Measurements from ENCODE around the gene COTL1. TPM values are rescaled to one million over a fixed set of nuclear protein-coding genes. Genes with fewer than 3 reads are reported as not detected.
A peak's percentile ranks its signal among the peaks of the same experiment; 100 is the strongest.

Gene COTL1
- total and polyA plus RNA-seq, 2 of the 13 experiments (the other 11 are each of a cell fraction or from before 2014, with no cell fraction given): 8.7 to 16.9 TPM

DNA sequence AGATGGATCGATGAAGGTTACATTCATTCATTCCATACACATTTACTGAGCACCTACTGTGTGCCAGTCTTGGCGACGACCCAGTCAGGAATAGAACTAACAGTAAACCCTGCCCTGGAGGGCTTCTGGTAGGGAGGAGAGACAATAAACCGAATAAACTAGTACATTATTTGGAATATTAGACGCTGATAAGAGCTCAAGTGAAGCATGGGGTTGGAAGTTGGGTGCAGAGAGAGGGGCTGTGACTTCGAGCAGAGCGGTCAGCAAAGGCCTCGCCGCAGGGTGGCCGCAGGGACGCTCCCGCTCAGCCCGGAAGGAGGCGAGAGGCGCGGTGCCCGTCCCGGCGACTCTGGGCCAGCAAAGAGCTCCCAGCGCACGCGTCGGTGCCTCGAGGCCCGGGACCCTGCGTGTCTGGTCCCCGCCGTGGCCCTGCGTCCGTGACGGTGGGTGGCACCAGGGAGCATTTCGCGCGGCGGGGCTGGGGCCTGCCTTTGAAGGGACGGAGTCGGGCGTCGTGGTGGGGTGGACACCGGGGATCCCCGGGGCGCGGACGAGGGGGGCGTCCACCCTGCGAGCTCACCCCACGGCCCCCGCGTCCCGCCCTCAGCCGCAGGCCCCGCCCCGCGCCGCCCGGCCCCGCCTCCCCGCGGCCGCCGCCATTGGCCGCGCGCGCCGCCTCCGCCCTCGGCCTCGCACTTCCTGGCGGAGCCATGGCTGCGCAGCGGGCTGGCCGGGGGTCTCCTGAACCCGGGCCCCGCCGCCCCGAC, 30.1 kb upstream of the COTL1 start, which contains the start of gene KLHL36 (continued):
- TF ChIP-seq, protein P1, sequence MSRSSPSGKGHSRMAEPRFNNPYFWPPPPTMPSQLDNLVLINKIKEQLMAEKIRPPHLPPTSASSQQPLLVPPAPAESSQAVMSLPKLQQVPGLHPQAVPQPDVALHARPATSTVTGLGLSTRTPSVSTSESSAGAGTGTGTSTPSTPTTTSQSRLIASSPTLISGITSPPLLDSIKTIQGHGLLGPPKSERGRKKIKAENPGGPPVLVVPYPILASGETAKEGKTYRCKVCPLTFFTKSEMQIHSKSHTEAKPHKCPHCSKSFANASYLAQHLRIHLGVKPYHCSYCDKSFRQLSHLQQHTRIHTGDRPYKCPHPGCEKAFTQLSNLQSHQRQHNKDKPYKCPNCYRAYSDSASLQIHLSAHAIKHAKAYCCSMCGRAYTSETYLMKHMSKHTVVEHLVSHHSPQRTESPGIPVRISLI (CRISPR knock-in tag; IDR thresholded peaks at IDR 0.05; ENCODE audit: borderline replicate concordance): peak; percentile 43; the same call in 1 of the 2 replicates
- TF ChIP-seq CC2D1A (CRISPR knock-in tag; IDR thresholded peaks at IDR 0.05): 0 out of 2 replicates have a peak, but pooled peaks have one; percentile 81
- TF ChIP-seq, protein P2, sequence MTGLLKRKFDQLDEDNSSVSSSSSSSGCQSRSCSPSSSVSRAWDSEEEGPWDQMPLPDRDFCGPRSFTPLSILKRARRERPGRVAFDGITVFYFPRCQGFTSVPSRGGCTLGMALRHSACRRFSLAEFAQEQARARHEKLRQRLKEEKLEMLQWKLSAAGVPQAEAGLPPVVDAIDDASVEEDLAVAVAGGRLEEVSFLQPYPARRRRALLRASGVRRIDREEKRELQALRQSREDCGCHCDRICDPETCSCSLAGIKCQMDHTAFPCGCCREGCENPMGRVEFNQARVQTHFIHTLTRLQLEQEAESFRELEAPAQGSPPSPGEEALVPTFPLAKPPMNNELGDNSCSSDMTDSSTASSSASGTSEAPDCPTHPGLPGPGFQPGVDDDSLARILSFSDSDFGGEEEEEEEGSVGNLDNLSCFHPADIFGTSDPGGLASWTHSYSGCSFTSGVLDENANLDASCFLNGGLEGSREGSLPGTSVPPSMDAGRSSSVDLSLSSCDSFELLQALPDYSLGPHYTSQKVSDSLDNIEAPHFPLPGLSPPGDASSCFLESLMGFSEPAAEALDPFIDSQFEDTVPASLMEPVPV (CRISPR knock-in tag; IDR thresholded peaks at IDR 0.05): peak; percentile 61; the same call in 1 of the 2 replicates
- no peak for TF ChIP-seq LCORL (IDR thresholded peaks at IDR 0.05)
- peak; percentile 57; the same call in 1 of the 2 replicates for TF ChIP-seq LCORL (CRISPR knock-in tag; IDR thresholded peaks at IDR 0.05)
- TF ChIP-seq, protein P3, sequence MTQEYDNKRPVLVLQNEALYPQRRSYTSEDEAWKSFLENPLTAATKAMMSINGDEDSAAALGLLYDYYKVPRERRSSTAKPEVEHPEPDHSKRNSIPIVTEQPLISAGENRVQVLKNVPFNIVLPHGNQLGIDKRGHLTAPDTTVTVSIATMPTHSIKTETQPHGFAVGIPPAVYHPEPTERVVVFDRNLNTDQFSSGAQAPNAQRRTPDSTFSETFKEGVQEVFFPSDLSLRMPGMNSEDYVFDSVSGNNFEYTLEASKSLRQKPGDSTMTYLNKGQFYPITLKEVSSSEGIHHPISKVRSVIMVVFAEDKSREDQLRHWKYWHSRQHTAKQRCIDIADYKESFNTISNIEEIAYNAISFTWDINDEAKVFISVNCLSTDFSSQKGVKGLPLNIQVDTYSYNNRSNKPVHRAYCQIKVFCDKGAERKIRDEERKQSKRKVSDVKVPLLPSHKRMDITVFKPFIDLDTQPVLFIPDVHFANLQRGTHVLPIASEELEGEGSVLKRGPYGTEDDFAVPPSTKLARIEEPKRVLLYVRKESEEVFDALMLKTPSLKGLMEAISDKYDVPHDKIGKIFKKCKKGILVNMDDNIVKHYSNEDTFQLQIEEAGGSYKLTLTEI (CRISPR knock-in tag; conservative IDR thresholded peaks at IDR 0.05): no peak; the same call in 1 of the 2 replicates
- TF ChIP-seq, protein P4, sequence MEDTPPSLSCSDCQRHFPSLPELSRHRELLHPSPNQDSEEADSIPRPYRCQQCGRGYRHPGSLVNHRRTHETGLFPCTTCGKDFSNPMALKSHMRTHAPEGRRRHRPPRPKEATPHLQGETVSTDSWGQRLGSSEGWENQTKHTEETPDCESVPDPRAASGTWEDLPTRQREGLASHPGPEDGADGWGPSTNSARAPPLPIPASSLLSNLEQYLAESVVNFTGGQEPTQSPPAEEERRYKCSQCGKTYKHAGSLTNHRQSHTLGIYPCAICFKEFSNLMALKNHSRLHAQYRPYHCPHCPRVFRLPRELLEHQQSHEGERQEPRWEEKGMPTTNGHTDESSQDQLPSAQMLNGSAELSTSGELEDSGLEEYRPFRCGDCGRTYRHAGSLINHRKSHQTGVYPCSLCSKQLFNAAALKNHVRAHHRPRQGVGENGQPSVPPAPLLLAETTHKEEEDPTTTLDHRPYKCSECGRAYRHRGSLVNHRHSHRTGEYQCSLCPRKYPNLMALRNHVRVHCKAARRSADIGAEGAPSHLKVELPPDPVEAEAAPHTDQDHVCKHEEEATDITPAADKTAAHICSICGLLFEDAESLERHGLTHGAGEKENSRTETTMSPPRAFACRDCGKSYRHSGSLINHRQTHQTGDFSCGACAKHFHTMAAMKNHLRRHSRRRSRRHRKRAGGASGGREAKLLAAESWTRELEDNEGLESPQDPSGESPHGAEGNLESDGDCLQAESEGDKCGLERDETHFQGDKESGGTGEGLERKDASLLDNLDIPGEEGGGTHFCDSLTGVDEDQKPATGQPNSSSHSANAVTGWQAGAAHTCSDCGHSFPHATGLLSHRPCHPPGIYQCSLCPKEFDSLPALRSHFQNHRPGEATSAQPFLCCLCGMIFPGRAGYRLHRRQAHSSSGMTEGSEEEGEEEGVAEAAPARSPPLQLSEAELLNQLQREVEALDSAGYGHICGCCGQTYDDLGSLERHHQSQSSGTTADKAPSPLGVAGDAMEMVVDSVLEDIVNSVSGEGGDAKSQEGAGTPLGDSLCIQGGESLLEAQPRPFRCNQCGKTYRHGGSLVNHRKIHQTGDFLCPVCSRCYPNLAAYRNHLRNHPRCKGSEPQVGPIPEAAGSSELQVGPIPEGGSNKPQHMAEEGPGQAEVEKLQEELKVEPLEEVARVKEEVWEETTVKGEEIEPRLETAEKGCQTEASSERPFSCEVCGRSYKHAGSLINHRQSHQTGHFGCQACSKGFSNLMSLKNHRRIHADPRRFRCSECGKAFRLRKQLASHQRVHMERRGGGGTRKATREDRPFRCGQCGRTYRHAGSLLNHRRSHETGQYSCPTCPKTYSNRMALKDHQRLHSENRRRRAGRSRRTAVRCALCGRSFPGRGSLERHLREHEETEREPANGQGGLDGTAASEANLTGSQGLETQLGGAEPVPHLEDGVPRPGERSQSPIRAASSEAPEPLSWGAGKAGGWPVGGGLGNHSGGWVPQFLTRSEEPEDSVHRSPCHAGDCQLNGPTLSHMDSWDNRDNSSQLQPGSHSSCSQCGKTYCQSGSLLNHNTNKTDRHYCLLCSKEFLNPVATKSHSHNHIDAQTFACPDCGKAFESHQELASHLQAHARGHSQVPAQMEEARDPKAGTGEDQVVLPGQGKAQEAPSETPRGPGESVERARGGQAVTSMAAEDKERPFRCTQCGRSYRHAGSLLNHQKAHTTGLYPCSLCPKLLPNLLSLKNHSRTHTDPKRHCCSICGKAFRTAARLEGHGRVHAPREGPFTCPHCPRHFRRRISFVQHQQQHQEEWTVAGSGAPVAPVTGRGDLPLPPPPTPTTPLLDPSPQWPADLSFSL (CRISPR knock-in tag; IDR thresholded peaks at IDR 0.05): no peak
- TF ChIP-seq PRMT3 (CRISPR knock-in tag; IDR thresholded peaks at IDR 0.05; ENCODE audit: borderline replicate concordance, low read depth): no peak
- TF ChIP-seq FOSL2 (CRISPR knock-in tag; IDR thresholded peaks at IDR 0.05): no peak; the same call in 1 of the 2 replicates
- TF ChIP-seq, protein P5, sequence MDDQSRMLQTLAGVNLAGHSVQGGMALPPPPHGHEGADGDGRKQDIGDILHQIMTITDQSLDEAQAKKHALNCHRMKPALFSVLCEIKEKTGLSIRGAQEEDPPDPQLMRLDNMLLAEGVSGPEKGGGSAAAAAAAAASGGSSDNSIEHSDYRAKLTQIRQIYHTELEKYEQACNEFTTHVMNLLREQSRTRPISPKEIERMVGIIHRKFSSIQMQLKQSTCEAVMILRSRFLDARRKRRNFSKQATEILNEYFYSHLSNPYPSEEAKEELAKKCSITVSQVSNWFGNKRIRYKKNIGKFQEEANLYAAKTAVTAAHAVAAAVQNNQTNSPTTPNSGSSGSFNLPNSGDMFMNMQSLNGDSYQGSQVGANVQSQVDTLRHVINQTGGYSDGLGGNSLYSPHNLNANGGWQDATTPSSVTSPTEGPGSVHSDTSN (CRISPR knock-in tag; IDR thresholded peaks at IDR 0.05; ENCODE audit: borderline replicate concordance): no peak
- peak; percentile 76; the same call in 1 of the 2 replicates for TF ChIP-seq ZNF607 (CRISPR knock-in tag; IDR thresholded peaks at IDR 0.05; ENCODE audit: borderline replicate concordance)
- peak; percentile 91 for TF ChIP-seq ZBTB38 (CRISPR knock-in tag; IDR thresholded peaks at IDR 0.05)
- TF ChIP-seq CBX2 (IDR thresholded peaks at IDR 0.05; ENCODE audit: low read depth, low read length): no peak
- 0 out of 2 replicates have a peak, but pooled peaks have one; percentile 75 for TF ChIP-seq CBX2 (CRISPR knock-in tag; IDR thresholded peaks at IDR 0.05; ENCODE audit: low read depth)
- TF ChIP-seq ZNF260 (CRISPR knock-in tag; IDR thresholded peaks at IDR 0.05; ENCODE audit: borderline replicate concordance, low read depth): no peak
- TF ChIP-seq ZNF737 (CRISPR knock-in tag; IDR thresholded peaks at IDR 0.05; ENCODE audit: borderline replicate concordance): no peak
